Measurements from ENCODE around the gene RABEP2.
A peak's percentile ranks its signal among the peaks of the same experiment; 100 is the strongest.
"Not testable (repeated sequence)": the region's sequence is repeated elsewhere in the genome, so short reads cannot be mapped to it uniquely, and the experiment has no call there.

RABEP2 gene

DNA sequence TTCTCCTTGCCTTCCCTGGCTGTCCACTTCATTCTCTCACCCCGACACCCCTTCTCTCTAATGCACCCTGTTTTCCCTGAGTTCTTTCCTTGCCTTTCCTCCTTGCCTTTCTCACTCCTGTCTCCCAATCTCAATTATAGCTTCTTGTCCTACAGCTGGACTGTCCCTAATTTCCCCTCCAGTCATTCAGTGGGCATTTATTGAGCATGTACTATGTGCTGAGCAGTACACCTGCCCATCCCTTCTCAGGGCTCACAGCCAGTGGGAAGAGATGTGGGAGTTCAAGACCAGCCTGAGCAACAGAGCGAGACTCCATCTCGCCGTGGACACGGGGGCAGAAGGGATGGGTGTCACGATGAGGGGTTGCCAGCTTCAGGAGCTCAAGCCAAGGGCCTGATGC is 41.0 kb downstream of the RABEP2 start:
- Histone ChIP-seq H3K36me3 (ENCODE audit: insufficient read depth, low read length) (no peaks in the 10 kb centered on the region), H3K9ac (ENCODE audit: low read depth, low read length) (no peak overlapping the region), H3K4me1 (ENCODE audit: insufficient read depth, low read length) (peaks cover 9% of the 10 kb centered on the region; the same call in 1 of the 2 replicates), H3K9me3 (ENCODE audit: control insufficient read depth, insufficient read depth, low read length) (no peaks in the 10 kb centered on the region)

DNA sequence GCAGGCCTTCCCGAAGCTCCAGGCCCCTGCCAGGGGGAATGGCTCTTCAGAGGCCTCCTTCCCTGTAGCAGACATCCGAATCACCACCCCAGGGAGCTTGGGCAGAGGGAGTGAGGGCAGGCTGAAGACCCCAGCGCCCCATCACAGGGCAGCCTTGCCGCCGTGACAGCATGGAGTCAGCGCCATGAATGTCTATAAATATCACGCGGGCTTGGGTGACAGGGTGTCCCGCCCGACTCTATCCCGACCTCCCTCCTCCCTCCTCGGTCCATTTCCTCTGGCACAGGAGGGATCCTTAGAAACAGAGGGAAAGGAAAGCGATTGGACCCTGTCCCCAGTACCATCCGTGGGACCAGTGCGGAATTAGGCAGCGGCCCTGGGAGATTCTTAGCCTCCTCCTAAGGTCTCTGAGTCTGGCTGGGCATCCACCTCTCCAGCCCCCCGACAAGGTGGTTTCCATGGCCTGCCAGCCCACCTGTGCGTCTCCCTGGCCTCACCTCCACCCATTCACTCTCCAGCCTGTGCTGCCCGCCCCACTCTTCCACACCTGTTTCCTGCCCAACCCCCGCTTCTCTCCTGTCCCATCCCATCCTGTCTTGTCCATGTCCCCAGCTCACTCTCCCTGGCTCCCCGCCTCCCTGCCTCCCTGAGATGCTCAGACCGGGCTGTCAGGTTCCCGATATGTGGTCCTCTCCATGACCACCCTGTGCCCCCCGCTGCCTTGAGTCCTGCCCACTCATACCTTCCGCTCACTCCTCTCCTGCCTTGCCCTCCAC is 41.6 kb downstream of the RABEP2 start:
- H3K9me3 ChIP-seq (ENCODE audit: control insufficient read depth, insufficient read depth, low read length), result no peaks in the 10 kb centered on the region
- peaks cover 9% of the 10 kb centered on the region; the same call in 1 of the 2 replicates for H3K4me1 ChIP-seq (ENCODE audit: insufficient read depth, low read length)
- no peaks in the 10 kb centered on the region for H3K36me3 ChIP-seq (ENCODE audit: insufficient read depth, low read length)
- H3K9ac ChIP-seq (ENCODE audit: low read depth, low read length), result peak overlapping the region; percentile 33

GRCh38 chr16:28882551-28883160 is 42.4 kb downstream of the RABEP2 start:
- Histone ChIP-seq H3K9ac (ENCODE audit: low read depth, low read length) (peak overlapping the region; percentile 33), H3K4me1 (ENCODE audit: insufficient read depth, low read length) (peaks cover 9% of the 10 kb centered on the region; the same call in 1 of the 2 replicates), H3K36me3 (ENCODE audit: insufficient read depth, low read length) (no peaks in the 10 kb centered on the region), H3K9me3 (ENCODE audit: control insufficient read depth, insufficient read depth, low read length) (no peaks in the 10 kb centered on the region)

DNA sequence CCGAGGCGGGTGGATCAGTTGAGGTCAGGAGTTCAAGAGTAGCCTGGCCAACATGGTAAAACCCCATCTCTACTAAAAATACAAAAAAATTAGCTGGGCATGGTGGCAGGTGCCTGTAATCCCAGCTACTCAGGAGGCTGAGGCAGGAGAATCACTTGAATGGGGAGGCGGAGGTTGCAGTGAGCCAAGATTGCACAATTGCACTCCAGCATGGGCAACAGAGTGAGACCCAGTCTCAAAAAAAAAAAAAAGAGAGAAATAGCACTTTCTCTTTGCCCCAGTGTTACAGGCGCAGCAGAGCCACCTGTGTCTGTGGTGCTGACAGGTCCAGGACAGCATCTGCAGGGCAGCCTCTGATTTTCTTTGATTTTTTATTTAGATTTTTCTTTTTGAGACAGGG is 43.5 kb downstream of the RABEP2 start:
- not testable (repeated sequence) for H3K9me3 ChIP-seq (ENCODE audit: control insufficient read depth, insufficient read depth, low read length); H3K9ac ChIP-seq (ENCODE audit: low read depth, low read length); H3K4me1 ChIP-seq (ENCODE audit: insufficient read depth, low read length); H3K36me3 ChIP-seq (ENCODE audit: insufficient read depth, low read length)

DNA sequence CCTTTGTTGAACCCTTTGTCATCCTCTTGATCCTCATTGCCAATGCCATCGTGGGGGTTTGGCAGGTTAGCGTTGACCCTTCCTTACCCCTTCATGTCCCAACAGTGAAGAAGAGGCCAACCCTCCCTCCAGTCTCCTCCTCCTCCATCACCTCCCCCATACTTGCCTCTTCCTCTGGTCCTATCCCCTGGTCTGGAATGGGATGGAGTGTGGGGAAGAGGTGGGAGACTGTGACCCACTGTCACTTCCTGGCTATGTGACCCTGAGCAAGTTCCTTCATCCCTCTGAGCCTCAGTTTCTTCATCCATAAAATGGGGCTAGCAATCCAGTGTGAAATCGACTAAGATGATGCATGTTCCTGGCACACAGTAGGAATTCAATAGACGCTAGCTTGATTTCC is 44.1 kb downstream of the RABEP2 start:
- Histone ChIP-seq H3K4me1 (ENCODE audit: insufficient read depth, low read length) (peaks cover 12% of the 10 kb centered on the region; the same call in 1 of the 2 replicates), H3K36me3 (ENCODE audit: insufficient read depth, low read length) (no peaks in the 10 kb centered on the region), H3K9ac (ENCODE audit: low read depth, low read length) (0 out of 2 replicates have a peak overlapping the region, but pooled peaks have one; percentile 84), H3K9me3 (ENCODE audit: control insufficient read depth, insufficient read depth, low read length) (no peaks in the 10 kb centered on the region)

GRCh38 chr16:28880589-28880915 is 44.5 kb downstream of the RABEP2 start:
- H3K9ac ChIP-seq (ENCODE audit: low read depth, low read length), result peak overlapping the region; percentile 84
- H3K36me3 ChIP-seq (ENCODE audit: insufficient read depth, low read length), result no peaks in the 10 kb centered on the region
- peaks cover 16% of the 10 kb centered on the region; the same call in 1 of the 2 replicates for H3K4me1 ChIP-seq (ENCODE audit: insufficient read depth, low read length)
- H3K9me3 ChIP-seq (ENCODE audit: control insufficient read depth, insufficient read depth, low read length), result no peaks in the 10 kb centered on the region

GRCh38 chr16:28879841-28880588 is 45.0 kb downstream of the RABEP2 start:
- Histone ChIP-seq H3K9me3 (ENCODE audit: control insufficient read depth, insufficient read depth, low read length) (no peaks in the 10 kb centered on the region), H3K4me1 (ENCODE audit: insufficient read depth, low read length) (peaks cover 19% of the 10 kb centered on the region; the same call in 1 of the 2 replicates), H3K9ac (ENCODE audit: low read depth, low read length) (peak overlapping the region; percentile 84), H3K36me3 (ENCODE audit: insufficient read depth, low read length) (no peaks in the 10 kb centered on the region)

DNA sequence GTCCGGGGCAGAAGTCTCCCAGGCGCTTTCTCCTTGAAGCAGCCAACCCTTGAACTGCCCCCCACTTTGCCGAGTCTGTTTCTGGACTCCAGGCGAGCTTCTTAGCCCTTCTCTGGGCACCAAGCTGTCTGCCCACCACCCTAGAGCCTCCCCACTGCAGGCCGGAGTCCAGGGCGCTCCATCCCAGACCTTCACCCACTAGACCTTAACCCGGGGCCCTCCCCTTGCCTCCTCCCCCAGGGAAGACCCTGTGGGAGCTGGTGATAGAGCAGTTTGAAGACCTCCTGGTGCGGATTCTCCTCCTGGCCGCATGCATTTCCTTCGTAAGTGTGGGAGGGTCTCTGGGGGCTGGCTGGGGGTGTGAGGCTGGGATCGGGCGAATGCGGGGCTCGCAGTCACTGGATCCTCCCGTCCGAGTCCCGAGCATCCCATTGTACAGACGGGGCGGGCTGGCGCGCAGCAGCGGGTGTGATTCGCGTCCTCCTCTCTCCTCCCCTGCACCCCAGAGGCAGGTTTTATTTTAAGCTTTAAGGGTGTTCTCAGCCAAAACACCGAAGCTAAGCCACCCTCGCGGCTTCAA is 45.7 kb downstream of the RABEP2 start:
- H3K4me1 ChIP-seq (ENCODE audit: insufficient read depth, low read length), result peaks cover 19% of the 10 kb centered on the region; the same call in 1 of the 2 replicates
- no peaks in the 10 kb centered on the region for H3K36me3 ChIP-seq (ENCODE audit: insufficient read depth, low read length)
- H3K9me3 ChIP-seq (ENCODE audit: control insufficient read depth, insufficient read depth, low read length), result no peaks in the 10 kb centered on the region
- peak overlapping the region; percentile 84 for H3K9ac ChIP-seq (ENCODE audit: low read depth, low read length)

DNA sequence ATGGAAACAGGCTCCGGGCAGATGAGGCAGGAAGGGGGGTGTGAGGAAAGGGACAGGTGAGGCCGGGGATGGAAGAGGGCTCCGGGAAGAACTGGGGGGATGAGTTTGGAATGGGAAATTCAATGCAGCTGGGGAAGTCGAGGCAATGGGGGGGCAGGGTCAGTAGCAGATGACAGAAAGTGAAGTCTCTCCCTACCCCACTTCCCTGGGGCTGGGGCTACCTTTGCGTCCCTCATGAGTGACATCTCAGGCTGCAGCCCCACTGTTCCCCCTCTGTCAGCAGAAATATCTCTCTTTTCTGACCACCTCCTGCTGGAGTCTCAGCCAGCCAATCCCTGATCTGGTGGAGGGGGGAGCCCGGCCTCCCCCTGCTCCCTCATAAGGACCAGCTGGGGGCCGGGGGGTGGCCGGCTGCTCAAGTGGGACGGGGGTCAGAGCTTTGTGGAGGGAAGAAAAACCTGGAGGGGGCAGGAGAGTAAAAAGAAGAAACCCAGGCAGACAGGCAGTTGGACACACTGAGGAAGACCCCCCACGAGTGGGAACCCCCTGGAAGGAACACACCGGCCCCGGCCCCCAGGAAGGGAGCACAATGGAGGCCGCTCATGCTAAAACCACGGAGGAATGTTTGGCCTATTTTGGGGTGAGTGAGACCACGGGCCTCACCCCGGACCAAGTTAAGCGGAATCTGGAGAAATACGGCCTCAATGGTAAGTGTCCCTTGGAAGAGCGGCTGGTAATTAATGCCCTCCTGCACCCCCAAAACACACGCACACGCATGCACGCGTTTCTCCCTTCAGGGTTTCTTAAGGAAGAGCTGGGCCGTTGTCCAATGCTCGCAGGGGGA is 46.7 kb downstream of the RABEP2 start, which contains the start of gene ATP2A1:
TSS of gene ATP2A1 (plus strand) at position 406 of the 844 bp plus-strand sequence. CDS start at position 590, 184 bp downstream.
- Histone ChIP-seq H3K4me1 (ENCODE audit: insufficient read depth, low read length) (peaks cover 13% of the 10 kb centered on the region; the same call in 1 of the 2 replicates), H3K36me3 (ENCODE audit: insufficient read depth, low read length) (peaks cover 2% of the 10 kb centered on the region; the same call in 1 of the 2 replicates), H3K9me3 (ENCODE audit: control insufficient read depth, insufficient read depth, low read length) (no peaks in the 10 kb centered on the region), H3K9ac (ENCODE audit: low read depth, low read length) (peak within 1 kb of the TSS; percentile 84)

- peaks cover 2% of the 10 kb centered on the region; the same call in 1 of the 2 replicates for H3K36me3 ChIP-seq (ENCODE audit: insufficient read depth, low read length)
- H3K9me3 ChIP-seq (ENCODE audit: control insufficient read depth, insufficient read depth, low read length), result no peaks in the 10 kb centered on the region
- H3K4me1 ChIP-seq (ENCODE audit: insufficient read depth, low read length), result peaks cover 10% of the 10 kb centered on the region; the same call in 1 of the 2 replicates
- no peak overlapping the region for H3K9ac ChIP-seq (ENCODE audit: low read depth, low read length)
These were observed 47.4 kb downstream of the RABEP2 start for GRCh38 chr16:28877655-28878000.

GRCh38 chr16:28876973-28877654 is 47.9 kb downstream of the RABEP2 start:
- H3K9me3 ChIP-seq (ENCODE audit: control insufficient read depth, insufficient read depth, low read length), result no peaks in the 10 kb centered on the region
- H3K4me1 ChIP-seq (ENCODE audit: insufficient read depth, low read length), result peaks cover 10% of the 10 kb centered on the region; the same call in 1 of the 2 replicates
- H3K9ac ChIP-seq (ENCODE audit: low read depth, low read length), result no peak overlapping the region
- peaks cover 2% of the 10 kb centered on the region; the same call in 1 of the 2 replicates for H3K36me3 ChIP-seq (ENCODE audit: insufficient read depth, low read length)

DNA sequence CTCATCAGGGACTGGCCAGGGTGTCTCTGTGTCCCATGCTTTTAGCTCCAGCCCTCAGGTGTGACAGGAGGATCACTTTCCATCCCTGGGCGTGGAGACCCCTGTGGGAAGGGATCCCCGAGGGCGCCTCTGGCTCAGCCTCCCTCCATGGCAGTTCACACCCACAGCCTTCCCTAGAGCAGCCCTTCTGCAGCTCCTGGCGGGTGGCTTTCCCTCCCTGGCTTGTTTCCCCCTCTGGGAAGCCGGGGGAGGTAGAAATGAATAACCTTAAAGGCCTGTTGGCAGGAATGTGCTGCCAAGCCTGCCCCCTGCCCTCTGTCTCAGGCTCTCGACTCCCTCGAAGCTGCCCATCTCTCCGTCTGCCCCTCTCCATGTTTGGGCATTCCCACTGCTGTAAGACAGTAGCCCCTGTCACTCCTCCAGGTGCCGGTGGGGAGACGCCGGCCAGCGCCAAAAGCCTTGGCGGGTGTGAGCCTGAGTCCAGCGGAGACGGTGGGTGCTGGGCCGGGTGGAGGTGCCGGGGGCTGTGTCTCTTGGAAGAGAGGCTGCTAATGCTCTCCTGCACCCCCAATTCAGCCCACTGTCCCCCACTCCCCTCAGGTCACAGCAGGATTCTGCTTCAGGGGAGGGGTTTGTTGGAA is 48.9 kb downstream of the RABEP2 start:
- H3K9ac ChIP-seq (ENCODE audit: low read depth, low read length), result no peak overlapping the region
- H3K4me1 ChIP-seq (ENCODE audit: insufficient read depth, low read length), result peaks cover 10% of the 10 kb centered on the region; the same call in 1 of the 2 replicates

More for the DNA sequence above, 48.9 kb downstream of the RABEP2 start:
- Histone ChIP-seq H3K36me3 (ENCODE audit: insufficient read depth, low read length) (peaks cover 6% of the 10 kb centered on the region), H3K9me3 (ENCODE audit: control insufficient read depth, insufficient read depth, low read length) (no peaks in the 10 kb centered on the region)

Measured in ES-I3 (cell line).